Fibroblast of lung (primary cell): ENCODE measurements around the gene SERHL2.
"Not testable (repeated sequence)": the region's sequence is repeated elsewhere in the genome, so short reads cannot be mapped to it uniquely, and the experiment has no call there.

Experiments used
- EZH2 ChIP-seq: IDR thresholded peaks from 2 replicates; pipeline ENCODE4 v1.5.1; 2012; ENCODE audit warnings: low read length, control low read depth, mild to moderate bottlenecking; ENCODE audit errors: missing control alignments
- TF ChIP-seq, protein P1 (sequence below), 2 donors: IDR thresholded peaks in 1 of 2; conservative IDR thresholded peaks in 1 of 2; 1 replicate in 1 of 2; 2 replicates in 1 of 2; pipeline ENCODE4 v1.5.1; 2011 to 2012; ENCODE audit warnings: low read length in 2 of 2, control low read depth in 1 of 2, inconsistent platforms in 1 of 2, low read depth in 1 of 2, mild to moderate bottlenecking in 1 of 2

- TF ChIP-seq, protein P1, sequence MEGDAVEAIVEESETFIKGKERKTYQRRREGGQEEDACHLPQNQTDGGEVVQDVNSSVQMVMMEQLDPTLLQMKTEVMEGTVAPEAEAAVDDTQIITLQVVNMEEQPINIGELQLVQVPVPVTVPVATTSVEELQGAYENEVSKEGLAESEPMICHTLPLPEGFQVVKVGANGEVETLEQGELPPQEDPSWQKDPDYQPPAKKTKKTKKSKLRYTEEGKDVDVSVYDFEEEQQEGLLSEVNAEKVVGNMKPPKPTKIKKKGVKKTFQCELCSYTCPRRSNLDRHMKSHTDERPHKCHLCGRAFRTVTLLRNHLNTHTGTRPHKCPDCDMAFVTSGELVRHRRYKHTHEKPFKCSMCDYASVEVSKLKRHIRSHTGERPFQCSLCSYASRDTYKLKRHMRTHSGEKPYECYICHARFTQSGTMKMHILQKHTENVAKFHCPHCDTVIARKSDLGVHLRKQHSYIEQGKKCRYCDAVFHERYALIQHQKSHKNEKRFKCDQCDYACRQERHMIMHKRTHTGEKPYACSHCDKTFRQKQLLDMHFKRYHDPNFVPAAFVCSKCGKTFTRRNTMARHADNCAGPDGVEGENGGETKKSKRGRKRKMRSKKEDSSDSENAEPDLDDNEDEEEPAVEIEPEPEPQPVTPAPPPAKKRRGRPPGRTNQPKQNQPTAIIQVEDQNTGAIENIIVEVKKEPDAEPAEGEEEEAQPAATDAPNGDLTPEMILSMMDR (conservative IDR thresholded peaks at IDR 0.05 in 1 of 2, IDR thresholded peaks at IDR 0.05 in 1 of 2; ENCODE audit: low read depth in 1 of 2, low read length in 2 of 2): not testable (repeated sequence)
- TF ChIP-seq EZH2: not testable (repeated sequence)
Measured at GRCh38 chr22:42580040-42580439, 26.3 kb downstream of the SERHL2 start.
